Measurements from ENCODE around the gene PRSS8.

PRSS8 gene

GRCh38 chr16:31128711-31129567 is 6.6 kb downstream of the PRSS8 start:
- DNase-seq (ENCODE audit: low spot score): no peak

- no peak for DNase-seq (ENCODE audit: low spot score)
Measured at GRCh38 chr16:31127182-31127581, 8.3 kb downstream of the PRSS8 start.

GRCh38 chr16:31125844-31126243 is 9.7 kb downstream of the PRSS8 start:
- DNase-seq (ENCODE audit: low spot score): no peak

- no peak for DNase-seq (ENCODE audit: low spot score)
Measured at GRCh38 chr16:31120129-31120528, 15.4 kb downstream of the PRSS8 start.

DNA sequence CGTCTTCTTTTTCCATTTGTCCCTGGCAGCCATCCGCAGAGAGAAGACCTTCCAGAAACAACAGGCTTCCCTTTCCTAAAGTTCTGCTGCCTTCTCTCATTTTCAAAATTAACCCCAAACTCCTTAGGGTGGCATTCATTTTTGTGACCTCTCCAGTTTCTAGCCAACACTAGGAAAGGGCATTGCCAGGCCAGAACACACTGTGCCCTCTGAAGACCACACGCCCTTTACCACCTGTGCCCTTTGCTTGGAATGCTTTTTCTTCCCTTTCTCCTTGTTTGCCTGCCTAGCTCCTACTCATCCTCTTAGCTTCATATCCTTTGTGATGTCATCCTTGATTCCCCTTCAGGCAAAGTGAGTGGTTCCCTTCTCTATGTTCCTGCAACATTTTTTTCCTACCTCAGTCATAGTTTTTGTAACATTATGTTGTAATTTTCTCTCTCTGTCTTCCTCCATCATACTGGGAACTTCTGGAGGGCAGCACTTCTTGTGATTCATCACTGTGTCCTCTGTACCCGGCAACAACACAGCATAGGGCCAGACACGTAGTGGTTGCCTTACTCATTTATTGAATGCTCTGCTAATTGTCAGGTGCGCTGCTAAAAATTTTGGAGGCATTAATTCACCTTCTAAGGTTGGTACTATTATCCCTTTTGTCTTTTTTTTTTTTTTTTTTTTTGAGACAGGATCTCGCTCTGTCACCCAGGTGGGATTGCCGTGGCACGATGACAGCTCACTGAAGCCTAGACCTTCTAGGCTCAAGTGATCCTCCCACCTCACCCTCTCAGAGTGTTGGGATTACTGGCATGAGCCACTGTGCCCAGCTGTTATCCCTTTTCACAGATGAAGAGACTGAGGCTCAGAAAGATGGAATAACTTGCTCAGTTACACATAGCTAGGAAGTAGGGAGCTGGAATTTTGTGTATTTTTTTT is 17.0 kb downstream of the PRSS8 start:
- DNase-seq (ENCODE audit: low spot score): no peak

DNA sequence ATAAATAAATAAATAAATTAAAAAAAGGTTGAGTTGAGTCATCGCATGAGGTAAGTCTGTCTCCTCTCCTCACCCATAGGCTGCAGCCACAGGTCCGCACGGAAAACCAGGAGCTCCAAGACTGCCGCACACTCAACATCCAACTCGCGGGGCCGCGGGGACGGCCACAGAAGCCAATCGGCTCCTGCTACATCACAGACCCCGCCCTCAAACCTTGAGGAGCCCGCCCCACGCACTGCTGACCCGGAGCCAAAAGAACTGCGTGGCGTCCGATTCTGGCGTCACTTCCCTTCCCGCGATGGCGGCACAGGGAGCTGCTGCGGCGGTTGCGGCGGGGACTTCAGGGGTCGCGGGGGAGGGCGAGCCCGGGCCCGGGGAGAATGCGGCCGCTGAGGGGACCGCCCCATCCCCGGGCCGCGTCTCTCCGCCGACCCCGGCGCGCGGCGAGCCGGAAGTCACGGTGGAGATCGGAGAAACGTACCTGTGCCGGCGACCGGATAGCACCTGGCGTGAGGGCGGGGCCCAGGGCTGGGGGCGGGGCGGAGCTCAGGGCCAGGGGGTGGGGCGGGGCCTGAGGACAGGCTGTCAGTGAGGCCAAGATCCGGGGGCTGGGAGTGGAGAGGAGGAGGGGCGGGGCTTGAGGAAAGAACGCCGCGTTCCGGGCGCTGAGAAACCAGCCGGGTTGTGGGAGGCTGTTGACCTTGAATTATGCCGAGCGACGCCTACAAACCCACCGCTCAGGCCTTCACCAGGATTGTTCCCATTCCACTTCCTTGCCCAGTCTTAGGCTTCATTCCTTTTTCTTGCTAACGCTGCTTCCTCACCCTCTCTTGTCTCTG is 17.9 kb downstream of the PRSS8 start, which contains the start of gene KAT8:
Gene KAT8, plus strand, starts transcription at position 281 of the 839 bp plus-strand sequence. Its CDS starts 18 bp downstream, at position 299.
- peak; percentile 95 for DNase-seq (ENCODE audit: low spot score)

DNA sequence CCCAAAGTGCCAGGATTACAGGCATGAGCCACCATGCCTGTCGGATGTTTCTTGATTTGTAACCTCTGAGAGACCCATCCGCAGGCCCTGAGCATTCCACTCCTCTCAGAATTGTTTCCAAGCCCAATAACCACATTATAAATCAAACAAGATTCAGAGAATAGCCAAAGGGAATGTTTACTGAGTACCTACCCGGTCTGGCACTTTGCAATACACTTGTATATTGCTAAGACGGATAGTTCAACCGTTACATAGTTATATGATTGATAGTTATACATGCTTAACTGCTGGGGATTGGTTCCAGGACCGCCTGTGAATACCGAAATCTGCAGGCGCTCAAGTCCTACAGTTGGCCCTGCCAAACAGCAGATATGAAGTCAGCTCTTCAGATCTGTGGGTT is 21.1 kb downstream of the PRSS8 start:
- no peak for DNase-seq (ENCODE audit: low spot score)

- peak; percentile 23 for DNase-seq (ENCODE audit: low spot score)
Measured at GRCh38 chr16:31113121-31114120, 22.1 kb downstream of the PRSS8 start.

GRCh38 chr16:31112711-31113110 is 22.8 kb downstream of the PRSS8 start:
- DNase-seq (ENCODE audit: low spot score): no peak

- no peak for DNase-seq (ENCODE audit: low spot score)
Measured at GRCh38 chr16:31111881-31112466, 23.6 kb downstream of the PRSS8 start.

DNA sequence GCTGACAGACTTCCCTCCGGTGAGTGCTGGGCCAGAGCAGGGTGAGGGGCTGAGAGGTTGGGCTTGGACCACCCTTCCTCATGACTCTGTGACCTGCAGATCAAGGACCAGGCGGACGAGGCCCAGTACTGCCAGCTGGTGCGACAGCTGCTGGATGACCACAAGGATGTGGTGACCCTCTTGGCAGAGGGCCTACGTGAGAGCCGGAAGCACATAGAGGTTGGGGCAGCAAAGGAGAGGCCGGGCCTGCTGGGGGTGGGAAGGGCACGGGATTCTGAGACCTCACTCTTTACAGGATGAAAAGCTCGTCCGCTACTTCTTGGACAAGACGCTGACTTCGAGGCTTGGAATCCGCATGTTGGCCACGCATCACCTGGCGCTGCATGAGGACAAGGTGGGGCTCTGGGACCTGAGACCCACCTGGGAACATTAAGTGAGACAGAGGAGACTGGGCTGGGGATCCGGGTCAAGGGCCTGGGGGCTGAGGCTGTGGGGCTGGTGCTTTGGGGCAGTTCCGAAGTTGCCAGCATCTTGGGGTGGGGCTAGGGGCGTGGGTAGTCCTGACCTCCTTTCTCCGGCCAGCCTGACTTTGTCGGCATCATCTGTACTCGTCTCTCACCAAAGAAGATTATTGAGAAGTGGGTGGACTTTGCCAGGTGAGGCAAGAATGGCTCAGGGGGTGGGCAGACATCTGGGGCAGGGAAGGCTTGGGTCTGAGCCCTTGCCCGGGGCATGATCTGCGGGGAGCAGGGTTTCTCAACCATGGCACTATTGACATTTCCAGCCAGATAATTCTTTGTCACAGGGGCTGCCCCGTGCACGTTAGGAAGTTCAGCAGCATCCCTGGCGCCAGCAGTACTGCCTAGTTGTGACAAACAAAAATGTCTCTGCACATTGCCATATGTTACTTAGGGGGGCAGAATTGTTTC is 25.2 kb downstream of the PRSS8 start:
- no peak for DNase-seq (ENCODE audit: low spot score)

- no peak for DNase-seq (ENCODE audit: low spot score)
Measured at GRCh38 chr16:31109622-31110021, 25.9 kb downstream of the PRSS8 start.

GRCh38 chr16:31108794-31109558 is 26.6 kb downstream of the PRSS8 start:
- DNase-seq (ENCODE audit: low spot score): no peak

DNA sequence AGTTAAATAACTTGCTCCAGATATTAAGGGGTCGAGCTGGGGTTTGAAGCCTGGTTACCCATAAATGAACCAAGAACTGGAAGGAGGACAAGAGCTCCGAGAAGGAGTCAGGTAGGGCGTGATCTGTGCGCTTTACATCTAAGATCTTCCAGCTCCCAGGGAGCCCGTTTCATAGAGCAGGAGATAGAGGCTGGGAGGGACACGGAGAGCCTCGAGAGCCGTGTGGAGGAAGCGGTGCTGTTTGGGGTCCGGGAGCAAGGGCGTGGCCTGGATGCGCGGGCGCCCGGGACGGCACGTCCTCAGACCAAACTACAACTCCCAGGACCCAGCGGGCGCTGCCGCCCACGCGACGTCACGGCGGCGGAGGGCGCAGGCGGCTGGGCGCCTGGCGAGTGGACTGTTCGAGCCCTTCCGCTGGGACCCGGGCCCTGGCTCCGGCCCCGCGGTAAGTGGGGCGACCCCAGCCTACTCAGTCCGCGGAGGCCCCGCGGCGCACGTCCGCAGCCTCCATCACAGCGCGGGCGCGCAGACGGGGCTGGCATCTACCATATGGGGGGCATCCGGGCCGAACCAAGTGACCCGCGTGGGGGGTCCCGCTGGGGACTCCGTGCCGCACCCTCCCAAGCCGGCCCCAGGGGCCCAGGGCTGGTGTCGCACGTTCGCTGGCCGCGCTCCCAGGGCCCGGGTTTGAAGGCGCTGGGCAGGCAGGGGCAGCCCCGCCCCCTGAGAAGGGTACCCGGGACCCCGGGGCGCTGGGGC is 27.3 kb downstream of the PRSS8 start, which contains the start of gene BCKDK:
Gene BCKDK, plus strand, starts transcription at position 352 of the 759 bp plus-strand sequence. CDS start 838 bp downstream, outside the sequence.
- peak; percentile 63 for DNase-seq (ENCODE audit: low spot score)

- DNase-seq (ENCODE audit: low spot score): no peak
Measured at GRCh38 chr16:31107465-31107867, 28.1 kb downstream of the PRSS8 start.

DNA sequence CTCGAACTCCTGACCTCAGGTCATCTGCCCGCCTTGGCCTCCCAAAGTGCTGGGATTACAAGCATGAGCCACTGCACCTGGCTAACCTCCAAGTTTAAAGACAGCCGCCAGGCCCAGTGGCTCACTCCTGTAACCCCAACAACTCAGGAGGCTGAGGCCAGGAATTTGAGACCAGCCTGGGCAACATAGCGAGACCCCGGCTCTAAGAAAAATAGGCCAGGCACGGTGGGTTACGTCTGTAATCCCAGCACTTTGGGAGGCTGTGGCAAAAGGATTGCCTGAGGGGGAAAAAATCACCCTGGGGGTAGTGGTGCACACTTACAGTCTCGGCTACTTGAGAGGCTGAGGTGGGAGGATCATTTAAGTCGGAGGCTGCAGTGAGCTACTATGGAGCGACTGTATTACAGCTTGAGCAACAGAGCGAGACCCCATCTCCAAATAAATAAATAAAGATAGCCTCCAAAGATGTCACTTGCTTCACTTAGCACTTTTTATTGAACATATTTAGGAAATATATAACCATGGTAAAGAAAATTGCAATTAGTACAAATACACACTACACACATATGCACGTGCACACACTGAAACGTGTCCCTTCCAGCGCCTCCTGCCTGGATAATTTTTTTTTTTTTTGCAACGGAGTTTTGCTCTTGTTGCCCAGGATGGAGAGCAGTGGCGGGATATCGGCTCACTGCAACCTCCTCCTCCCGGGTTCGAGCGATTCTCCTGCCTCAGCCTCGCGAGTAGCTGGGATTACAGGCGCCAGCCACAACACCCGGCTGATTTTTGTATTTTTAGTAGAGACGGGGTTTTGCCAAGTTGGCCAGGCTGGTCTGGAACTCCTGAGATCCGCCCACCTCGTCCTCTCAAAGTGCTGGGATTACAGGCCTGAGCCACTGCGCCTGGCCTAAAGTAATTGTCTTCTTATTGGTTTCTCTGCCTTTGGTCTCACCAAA is 28.7 kb downstream of the PRSS8 start:
- DNase-seq (ENCODE audit: low spot score): no peak
